ENCODE results near the gene IP6K1. TPM values are rescaled to one million over a fixed set of nuclear protein-coding genes. Genes with fewer than 3 reads are reported as not detected.

Gene IP6K1
- total RNA-seq, 2 experiments from 2014 or later, result 35.2 to 40.2 TPM

Small RNAs within 50 kb of the gene (microRNA-seq; reads per million reads assigned to microRNA genes)
- gene MIR5193, result not detected

Other genes with a start within 250 kb of the IP6K1 start
- gene BSN, start 232.1 kb downstream of the IP6K1 start, total RNA-seq, result under 1 TPM; 0.08 to 0.14 TPM
- gene APEH, start 112.2 kb downstream of the IP6K1 start, total RNA-seq, result 100 to 1,000 TPM; 148 to 165 TPM
- gene MST1, start 97.1 kb downstream of the IP6K1 start, total RNA-seq, result 10 to 100 TPM; 10.3 to 11.0 TPM
- 10 to 100 TPM; 53.2 to 56.5 TPM for gene RNF123, start 97.0 kb downstream of the IP6K1 start, total RNA-seq
- gene AMIGO3, start 66.9 kb downstream of the IP6K1 start, total RNA-seq, result 1 to 10 TPM in 1 of 2 experiments, under 1 TPM in 1; 0.61 to 2.0 TPM
- 10 to 100 TPM; 35.4 to 39.9 TPM for gene GMPPB, start 62.6 kb downstream of the IP6K1 start, total RNA-seq
- gene CDHR4, start 13.3 kb upstream of the IP6K1 start, total RNA-seq, result under 1 TPM in 1 of 2 experiments, not detected in 1; 0.22 TPM
- gene INKA1, start 16.7 kb upstream of the IP6K1 start, total RNA-seq, result 1 to 10 TPM; 1.3 to 2.3 TPM
- gene UBA7, start 27.4 kb upstream of the IP6K1 start, total RNA-seq, result 100 to 1,000 TPM; 299 to 310 TPM
- gene TRAIP, start 70.0 kb upstream of the IP6K1 start, total RNA-seq, result 10 to 100 TPM; 24.0 to 24.4 TPM
- gene CAMKV, start 83.4 kb upstream of the IP6K1 start, total RNA-seq, result not detected
- 1 to 10 TPM; 1.7 to 2.9 TPM for gene MST1R, start 117.3 kb upstream of the IP6K1 start, total RNA-seq
- 10 to 100 TPM; 11.9 to 12.9 TPM for gene MON1A, start 143.3 kb upstream of the IP6K1 start, total RNA-seq
- gene RBM6, start 153.6 kb upstream of the IP6K1 start, total RNA-seq, result 100 to 1,000 TPM; 147 TPM